GM12891 (cell line): ENCODE data around the gene HEYL.

ENCODE experiments used
- PAX5 ChIP-seq: IDR thresholded peaks from 2 replicates; pipeline ENCODE4 v1.6.1; 2011; ENCODE audit warnings: low read length, moderate library complexity, mild to moderate bottlenecking; ENCODE audit not compliant: insufficient read depth, severe bottlenecking
- POLR2A ChIP-seq: IDR thresholded peaks from 2 replicates; pipeline ENCODE4 v1.6.1; 2011; ENCODE audit warnings: low read depth, low read length, control low read depth
- POLR2AphosphoS5 ChIP-seq: IDR thresholded peaks from 2 replicates; pipeline ENCODE4 v1.6.1; 2011; ENCODE audit warnings: low read depth, low read length, control low read depth
- POU2F2 ChIP-seq: IDR thresholded peaks from 2 replicates; pipeline ENCODE4 v1.6.1; 2011; ENCODE audit warnings: low read depth, mild to moderate bottlenecking, control low read depth, low read length, moderate library complexity
- SPI1 ChIP-seq: IDR thresholded peaks from 2 replicates; pipeline ENCODE4 v1.6.1; 2011; ENCODE audit warnings: low read depth, low read length, control low read depth
- TAF1 ChIP-seq: IDR thresholded peaks from 2 replicates; pipeline ENCODE4 v1.6.1; 2011; ENCODE audit warnings: low read depth, low read length, control low read depth

- TF ChIP-seq POLR2A (no peak), POLR2AphosphoS5 (no peak), TAF1 (no peak), POU2F2 (no peak), PAX5 (no peak), SPI1 (no peak)
Measured at GRCh38 chr1:39635205-39635870, 4.1 kb downstream of the HEYL start.
